MCF 10A (cell line): ENCODE measurements around the gene SKOR1. TPM values are rescaled to one million over a fixed set of nuclear protein-coding genes. Genes with fewer than 3 reads are reported as not detected.

Experiments
- BruUV-seq: library from RNA; stranded (reverse); fragments of 400-500 nt; replicated peaks from 2 replicates; lab custom pipeline; 2021; lab: Mats Ljungman, UMichigan
- CTCF ChIA-PET: fragments of 300-600 bp; sonication (Branson Sonifier 250); formaldehyde crosslinking; extraction: SDS; loops from one replicate; lab custom pipeline; 2021; ENCODE audit warnings: antibody characterized with exemption, inconsistent platforms; lab: Yijun Ruan, JAX
- POLR2A ChIA-PET: fragments of 300-600, 350-650 bp; sonication (Branson Sonifier 250); formaldehyde crosslinking; extraction: SDS; loops from one replicate; lab custom pipeline; 2020; ENCODE audit warnings: antibody characterized with exemption, inconsistent platforms; lab: Yijun Ruan, JAX
- DNase-seq: peaks from one replicate; pipeline ENCODE4 v3.0.0-alpha.2; 2018; ENCODE audit not compliant: unreplicated experiment
- H3K27ac Mint-ChIP-seq: one replicate; pipeline ENCODE4 v1.8.0; 2022; ENCODE audit warnings: mild to moderate bottlenecking, low read depth, mixed read lengths; ENCODE audit not compliant: unreplicated experiment
- H3K27me3 Mint-ChIP-seq: one replicate; pipeline ENCODE4 v1.8.0; 2022; ENCODE audit warnings: mixed read lengths; ENCODE audit not compliant: insufficient read depth, unreplicated experiment
- H3K36me3 Mint-ChIP-seq: one replicate; pipeline ENCODE4 v1.8.0; 2022; ENCODE audit warnings: mild to moderate bottlenecking, moderate library complexity, mixed read lengths; ENCODE audit not compliant: insufficient read depth, unreplicated experiment
- H3K4me1 Mint-ChIP-seq: one replicate; pipeline ENCODE4 v1.8.0; 2022; ENCODE audit warnings: mixed read lengths; ENCODE audit not compliant: insufficient read depth, unreplicated experiment
- H3K4me3 Mint-ChIP-seq: one replicate; pipeline ENCODE4 v1.8.0; 2022; ENCODE audit warnings: mild to moderate bottlenecking, moderate library complexity, mixed read lengths; ENCODE audit not compliant: unreplicated experiment
- H3K9me3 Mint-ChIP-seq: one replicate; pipeline ENCODE4 v1.8.0; 2022; ENCODE audit warnings: mixed read lengths; ENCODE audit not compliant: unreplicated experiment
- intact Hi-C: fragments of 100-400 bp; cut with micrococcal nuclease; formaldehyde crosslinking; loops from 2 replicates; pipeline ENCODE4 v1.14.1; 2022
- total RNA-seq: library from RNA; stranded (reverse); gene quantifications from 2 replicates; pipeline ENCODE4 v1.2.3, GENCODE V29; 2022
- TF ChIP-seq, protein P1 (sequence below): fragments of 200-600 bp; IDR thresholded peaks from one replicate; pipeline ENCODE4 v1.8.0; 2022; ENCODE audit warnings: antibody characterized with exemption, mild to moderate bottlenecking; ENCODE audit not compliant: unreplicated experiment

Gene SKOR1
- total RNA-seq, 1 experiment from 2014 or later, result 0.07 TPM

DNA sequence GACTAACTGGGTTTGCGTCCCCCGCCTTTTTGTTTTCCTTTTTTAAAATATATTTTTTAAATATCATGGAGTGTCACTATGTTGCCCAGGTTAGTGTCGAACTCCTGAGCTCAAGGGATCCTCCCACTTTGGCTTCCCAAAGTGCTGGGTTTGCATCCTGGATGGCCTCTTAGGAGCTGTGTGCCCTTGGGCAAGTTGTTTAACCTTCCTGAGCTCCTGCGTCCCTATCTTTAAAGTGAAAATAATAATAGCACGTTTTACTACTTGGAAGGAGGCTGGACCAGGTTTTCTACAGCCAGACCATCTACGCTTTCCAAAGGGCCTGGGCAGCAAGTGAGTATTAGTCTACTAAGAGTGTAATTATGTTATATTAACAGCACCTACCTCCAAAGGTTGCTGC, 58.7 kb downstream of the SKOR1 start:
- TF ChIP-seq, protein P1, sequence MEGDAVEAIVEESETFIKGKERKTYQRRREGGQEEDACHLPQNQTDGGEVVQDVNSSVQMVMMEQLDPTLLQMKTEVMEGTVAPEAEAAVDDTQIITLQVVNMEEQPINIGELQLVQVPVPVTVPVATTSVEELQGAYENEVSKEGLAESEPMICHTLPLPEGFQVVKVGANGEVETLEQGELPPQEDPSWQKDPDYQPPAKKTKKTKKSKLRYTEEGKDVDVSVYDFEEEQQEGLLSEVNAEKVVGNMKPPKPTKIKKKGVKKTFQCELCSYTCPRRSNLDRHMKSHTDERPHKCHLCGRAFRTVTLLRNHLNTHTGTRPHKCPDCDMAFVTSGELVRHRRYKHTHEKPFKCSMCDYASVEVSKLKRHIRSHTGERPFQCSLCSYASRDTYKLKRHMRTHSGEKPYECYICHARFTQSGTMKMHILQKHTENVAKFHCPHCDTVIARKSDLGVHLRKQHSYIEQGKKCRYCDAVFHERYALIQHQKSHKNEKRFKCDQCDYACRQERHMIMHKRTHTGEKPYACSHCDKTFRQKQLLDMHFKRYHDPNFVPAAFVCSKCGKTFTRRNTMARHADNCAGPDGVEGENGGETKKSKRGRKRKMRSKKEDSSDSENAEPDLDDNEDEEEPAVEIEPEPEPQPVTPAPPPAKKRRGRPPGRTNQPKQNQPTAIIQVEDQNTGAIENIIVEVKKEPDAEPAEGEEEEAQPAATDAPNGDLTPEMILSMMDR, result no peak
- no peak for DNase-seq
- H3K27ac Mint-ChIP-seq, result peak overlapping the region; percentile 73
- H3K27me3 Mint-ChIP-seq, result no peaks in the 10 kb centered on the region
- H3K9me3 Mint-ChIP-seq, result peaks cover 14% of the 10 kb centered on the region
- H3K36me3 Mint-ChIP-seq, result no peaks in the 10 kb centered on the region
- H3K4me3 Mint-ChIP-seq, result peak overlapping the region; percentile 50
- intact Hi-C loops, result loop anchor here (5.0 kb wide), 1 partner anchor 58 kb away; no protein-coding TSS in a partner anchor
- ChIA-PET POLR2A (interaction anchor here (0.6 to 5.5 kb wide), 17 partner anchors 9 to 528 kb away, joined by 3 to 38 read pairs (median 4); partner anchors contain the start of gene PIAS1), CTCF (interaction anchor here (0.7 to 2.6 kb wide), 5 partner anchors 10 to 345 kb away, joined by 3 to 8 read pairs (median 3); no protein-coding TSS in a partner anchor)
- no TSS peak for BruUV-seq
- peaks cover 51% of the 10 kb centered on the region for H3K4me1 Mint-ChIP-seq

Other genes with a start within 250 kb of the SKOR1 start
- gene RNU6-1, start 14.5 kb downstream of the SKOR1 start, total RNA-seq, result not detected in 2 replicates
- gene PIAS1, start 228.8 kb downstream of the SKOR1 start, total RNA-seq, result 32.9 and 36.8 TPM in 2 replicates